Testis (tissue), 2 donors: Measurements from ENCODE around the gene GTPBP1.

Experiments
- CTCF ChIP-seq, 3 experiments: fragments of 450-650 bp in 2 of 3; fragments of 200-600 bp in 1 of 3; sonication (generic) in 1 of 3; IDR thresholded peaks; one replicate each; pipeline ENCODE4 v1.5.1; 2016 to 2019; ENCODE audit warnings: antibody characterized with exemption in 3 of 3, mild to moderate bottlenecking in 2 of 3, moderate library complexity in 1 of 3
- POLR2A ChIP-seq: fragments of 450-650 bp; IDR thresholded peaks from one replicate; pipeline ENCODE4 v1.6.1; 2017; ENCODE audit warnings: antibody characterized with exemption, mild to moderate bottlenecking, moderate library complexity

- no peak for TF ChIP-seq POLR2A
- TF ChIP-seq CTCF (IDR thresholded peaks at IDR 0.05), result no peak
Observed at GRCh38 chr22:38710351-38710750, 4.6 kb downstream of the GTPBP1 start.
